SK-N-SH (cell line): ENCODE measurements around the gene AZIN2.

Experiments
- TAF1 ChIP-seq: IDR thresholded peaks from 2 replicates; pipeline ENCODE4 v1.6.1; 2012; ENCODE audit warnings: low read depth, mild to moderate bottlenecking, low read length, moderate library complexity, borderline replicate concordance
- TF ChIP-seq, protein P1 (sequence below): fragments of 200-600 bp; sonication (generic); IDR thresholded peaks from 2 replicates; pipeline ENCODE4 v1.6.1; 2017; ENCODE audit warnings: antibody characterized with exemption, mild to moderate bottlenecking, moderate library complexity

DNA sequence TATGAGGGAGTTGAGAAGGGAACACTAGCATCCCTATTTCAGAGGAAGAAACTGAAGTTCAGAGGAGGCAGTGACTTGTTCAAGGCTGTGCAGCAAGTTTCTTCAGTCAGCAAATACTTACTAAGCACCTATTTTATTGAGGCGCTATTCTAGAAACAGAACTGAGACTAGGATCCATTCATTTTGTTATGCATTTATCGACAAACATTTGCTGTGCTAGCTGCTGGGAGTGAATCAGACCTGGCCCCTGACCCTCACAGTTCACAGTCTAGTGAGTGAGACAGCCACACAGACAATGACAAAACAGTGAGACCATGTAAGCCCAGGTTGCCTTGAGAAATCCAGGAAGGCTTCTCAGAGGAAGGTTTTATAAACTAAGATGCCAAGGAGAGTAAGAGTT is 72.7 kb downstream of the AZIN2 start:
- TF ChIP-seq TAF1, result no peak
- TF ChIP-seq, protein P1, sequence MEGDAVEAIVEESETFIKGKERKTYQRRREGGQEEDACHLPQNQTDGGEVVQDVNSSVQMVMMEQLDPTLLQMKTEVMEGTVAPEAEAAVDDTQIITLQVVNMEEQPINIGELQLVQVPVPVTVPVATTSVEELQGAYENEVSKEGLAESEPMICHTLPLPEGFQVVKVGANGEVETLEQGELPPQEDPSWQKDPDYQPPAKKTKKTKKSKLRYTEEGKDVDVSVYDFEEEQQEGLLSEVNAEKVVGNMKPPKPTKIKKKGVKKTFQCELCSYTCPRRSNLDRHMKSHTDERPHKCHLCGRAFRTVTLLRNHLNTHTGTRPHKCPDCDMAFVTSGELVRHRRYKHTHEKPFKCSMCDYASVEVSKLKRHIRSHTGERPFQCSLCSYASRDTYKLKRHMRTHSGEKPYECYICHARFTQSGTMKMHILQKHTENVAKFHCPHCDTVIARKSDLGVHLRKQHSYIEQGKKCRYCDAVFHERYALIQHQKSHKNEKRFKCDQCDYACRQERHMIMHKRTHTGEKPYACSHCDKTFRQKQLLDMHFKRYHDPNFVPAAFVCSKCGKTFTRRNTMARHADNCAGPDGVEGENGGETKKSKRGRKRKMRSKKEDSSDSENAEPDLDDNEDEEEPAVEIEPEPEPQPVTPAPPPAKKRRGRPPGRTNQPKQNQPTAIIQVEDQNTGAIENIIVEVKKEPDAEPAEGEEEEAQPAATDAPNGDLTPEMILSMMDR, result no peak
